ENCODE data around the gene FAM163B.

- TF ChIP-seq CTCF (IDR thresholded peaks at IDR 0.05; ENCODE audit: low read length) (no peak), EZH2 (optimal IDR thresholded peaks at IDR 0.05; ENCODE audit: low read depth, low read length) (no peak)
These were observed 37.1 kb downstream of the FAM163B start for GRCh38 chr9:133571896-133572595.

Data from MM.1S (cell line).